HG03196 (cell line): ENCODE measurements around the gene VWDE.
"Not testable (repeated sequence)": the region's sequence is repeated elsewhere in the genome, so short reads cannot be mapped to it uniquely, and the experiment has no call there.

Experiments used
- ATAC-seq: cut with Tn5 transposase; IDR thresholded peaks from one replicate; pipeline ENCODE4 v1.9.1; 2021; ENCODE audit not compliant: unreplicated experiment

VWDE gene

DNA sequence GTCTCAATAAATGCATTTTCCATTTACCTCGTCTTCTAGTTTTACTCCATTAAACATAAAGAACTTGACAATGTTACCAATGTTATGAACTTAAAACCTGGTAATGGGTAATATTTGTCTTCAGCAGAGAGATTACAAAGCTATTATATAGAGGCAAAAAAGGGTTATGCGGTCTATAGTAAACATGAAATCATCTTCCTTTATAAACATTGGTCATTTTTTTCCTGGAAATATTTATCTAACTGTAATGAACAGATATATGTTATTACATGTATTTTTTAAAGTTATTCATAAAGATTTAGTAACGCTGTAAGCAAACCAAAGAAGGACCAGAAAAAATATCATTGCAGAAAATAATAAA lies 1.3 kb downstream of the VWDE start:
- no peak for ATAC-seq

- no peak for ATAC-seq
Observed at GRCh38 chr7:12401538-12402364, 1.9 kb downstream of the VWDE start.

- no peak for ATAC-seq
Observed at GRCh38 chr7:12398186-12398585, 5.5 kb downstream of the VWDE start.

GRCh38 chr7:12397671-12398070 lies 6.0 kb downstream of the VWDE start:
- ATAC-seq, result no peak

DNA sequence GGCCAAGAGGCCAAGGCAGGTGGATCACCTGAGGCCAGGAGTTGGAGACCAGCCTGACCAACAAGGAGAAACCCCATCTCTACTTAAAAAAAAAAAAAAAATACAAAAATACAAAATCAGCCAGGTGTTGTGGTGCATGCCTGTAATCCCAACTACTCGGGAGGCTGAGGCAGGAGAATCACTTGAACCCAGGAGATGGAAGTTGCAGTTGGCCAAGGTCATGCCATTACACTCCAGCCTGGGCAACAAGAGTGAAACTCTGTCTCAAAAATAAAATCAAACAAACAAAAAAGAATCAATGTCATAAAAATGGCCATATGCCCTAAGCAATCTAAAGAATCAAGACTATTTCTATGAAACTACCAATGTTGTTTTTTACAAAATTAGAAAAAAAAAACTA lies 7.0 kb downstream of the VWDE start:
- ATAC-seq, result not testable (repeated sequence)

- ATAC-seq, result no peak
Observed at GRCh38 chr7:12391922-12392615, 11.6 kb downstream of the VWDE start.

DNA sequence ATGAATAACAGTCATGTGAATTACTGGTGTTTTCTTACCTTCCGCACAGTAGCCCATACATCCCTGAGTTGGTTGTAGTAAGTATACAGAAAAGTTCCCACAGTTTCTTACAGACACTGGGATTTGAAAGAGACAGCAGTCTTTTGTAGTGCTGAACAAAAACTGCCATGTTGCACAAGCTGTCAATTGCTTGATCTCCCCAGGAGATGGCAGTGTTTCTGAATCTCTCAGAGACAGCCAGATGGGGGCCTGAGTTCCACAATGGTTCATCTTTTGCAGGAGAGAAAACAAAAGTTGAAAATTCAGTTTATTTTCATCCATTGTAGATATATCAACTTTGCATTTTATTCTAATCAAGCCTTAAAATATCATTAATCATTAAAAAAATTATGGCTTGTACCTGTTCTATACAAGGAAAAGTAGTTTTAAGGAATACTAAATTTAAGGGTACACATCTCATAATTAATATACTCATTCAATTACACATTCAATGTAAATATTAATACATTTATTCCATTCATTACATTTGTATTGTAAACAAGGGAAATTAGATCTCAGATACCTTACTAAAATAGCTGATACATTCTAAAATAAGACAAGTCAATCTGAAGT lies 14.5 kb downstream of the VWDE start:
- ATAC-seq, result peak; percentile 95

DNA sequence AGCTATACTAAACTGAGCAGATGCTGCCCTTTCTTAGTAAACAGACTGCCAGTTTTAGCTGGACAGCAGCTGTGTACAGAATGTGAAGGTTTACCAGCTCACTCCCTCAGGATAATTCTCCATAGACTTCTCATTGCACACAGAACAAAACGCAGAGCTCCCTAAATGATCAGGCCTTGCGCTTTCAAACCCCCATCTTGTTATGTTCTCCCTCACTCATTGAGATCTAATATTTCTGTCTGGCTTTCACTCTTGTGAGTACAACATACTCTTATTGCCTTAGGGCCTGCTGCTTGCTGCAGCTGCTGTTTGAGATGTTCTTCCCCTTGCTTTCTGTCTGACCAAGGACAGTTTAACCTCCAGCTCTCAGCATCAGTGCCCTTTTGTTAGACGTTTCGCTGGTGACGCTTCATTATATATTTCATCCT lies 17.3 kb downstream of the VWDE start:
- no peak for ATAC-seq

DNA sequence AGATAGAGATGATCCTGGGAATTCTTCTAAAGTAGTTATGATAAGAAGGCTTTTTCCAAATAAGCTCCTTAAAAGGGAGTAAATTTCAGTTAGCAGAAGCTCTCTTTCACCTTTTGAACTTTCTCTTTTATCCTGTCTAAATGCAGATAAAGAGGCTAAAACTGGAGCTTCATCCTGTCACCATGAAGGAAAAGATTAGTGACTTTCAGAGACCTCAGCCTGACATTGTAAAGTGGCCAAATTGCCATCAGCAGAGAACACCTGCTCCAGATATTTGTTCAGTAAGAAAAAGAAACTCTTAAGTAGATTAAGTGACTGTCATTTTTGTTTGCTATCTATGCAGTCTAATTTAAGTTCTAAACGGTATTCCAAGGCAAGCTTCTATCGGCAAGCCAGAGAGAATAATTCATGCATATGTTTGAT lies 18.3 kb downstream of the VWDE start:
- ATAC-seq, result no peak

DNA sequence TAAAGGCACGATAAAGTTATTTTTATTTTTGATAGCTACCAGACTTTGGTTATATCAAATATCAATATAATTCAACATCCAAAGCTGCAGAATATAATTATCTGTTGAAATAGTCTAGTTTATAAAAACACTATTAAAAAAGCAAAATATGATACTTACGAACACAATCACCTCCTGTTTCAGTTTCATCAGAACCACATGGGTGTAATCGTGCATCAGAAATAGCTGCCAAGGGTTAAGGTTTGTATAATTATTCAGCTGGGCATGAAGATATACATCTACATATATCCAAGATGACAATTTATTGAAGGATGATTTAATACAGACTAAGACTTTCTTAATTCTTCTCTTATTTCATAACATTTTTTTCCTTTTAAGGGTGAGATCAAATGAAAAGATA lies 20.3 kb downstream of the VWDE start:
- ATAC-seq, result no peak

GRCh38 chr7:12378389-12378788 lies 25.3 kb downstream of the VWDE start:
- no peak for ATAC-seq

GRCh38 chr7:12377406-12377805 lies 26.3 kb downstream of the VWDE start:
- ATAC-seq, result no peak

- ATAC-seq, result no peak
Observed at GRCh38 chr7:12373580-12374263, 29.9 kb downstream of the VWDE start.

- no peak for ATAC-seq
Observed at GRCh38 chr7:12370249-12370648, 33.4 kb downstream of the VWDE start.

GRCh38 chr7:12369756-12370155 lies 33.9 kb downstream of the VWDE start:
- no peak for ATAC-seq

GRCh38 chr7:12369072-12369471 lies 34.6 kb downstream of the VWDE start:
- no peak for ATAC-seq

DNA sequence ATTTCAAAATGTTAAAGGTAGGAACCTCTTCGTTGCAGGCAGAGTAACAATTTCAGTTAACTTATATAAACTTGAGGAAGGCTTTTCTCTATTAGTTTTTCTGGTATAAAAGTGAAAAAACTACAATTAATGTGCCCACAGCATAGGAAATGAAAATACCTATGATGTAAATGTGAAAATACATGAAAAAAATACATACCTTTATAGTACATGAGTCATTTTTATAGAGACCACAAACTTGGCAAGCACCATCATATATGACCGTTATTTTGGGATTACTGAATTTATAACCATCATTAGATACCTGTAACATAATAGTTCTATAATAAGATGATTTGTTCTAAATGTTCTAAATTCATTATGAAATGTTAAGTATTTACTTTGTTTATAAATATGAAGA lies 42.7 kb downstream of the VWDE start:
- no peak for ATAC-seq

DNA sequence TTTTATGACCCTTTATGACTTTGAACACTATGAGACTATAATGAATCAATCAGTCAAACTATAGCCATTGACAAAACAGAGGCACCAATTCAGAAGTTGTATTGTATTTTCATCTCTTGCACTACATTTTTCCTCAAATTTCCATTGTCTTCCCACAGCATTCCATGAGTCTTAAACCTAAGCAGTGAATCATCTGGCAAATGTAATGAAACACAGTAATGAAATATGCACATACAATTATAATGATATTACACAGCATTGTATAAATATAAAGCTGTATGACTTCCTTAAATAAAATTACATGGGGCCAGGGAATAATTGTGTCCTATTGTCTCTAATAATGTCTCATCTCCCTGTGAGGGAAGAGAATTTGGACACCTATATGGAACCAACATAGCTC lies 45.0 kb downstream of the VWDE start:
- no peak for ATAC-seq

DNA sequence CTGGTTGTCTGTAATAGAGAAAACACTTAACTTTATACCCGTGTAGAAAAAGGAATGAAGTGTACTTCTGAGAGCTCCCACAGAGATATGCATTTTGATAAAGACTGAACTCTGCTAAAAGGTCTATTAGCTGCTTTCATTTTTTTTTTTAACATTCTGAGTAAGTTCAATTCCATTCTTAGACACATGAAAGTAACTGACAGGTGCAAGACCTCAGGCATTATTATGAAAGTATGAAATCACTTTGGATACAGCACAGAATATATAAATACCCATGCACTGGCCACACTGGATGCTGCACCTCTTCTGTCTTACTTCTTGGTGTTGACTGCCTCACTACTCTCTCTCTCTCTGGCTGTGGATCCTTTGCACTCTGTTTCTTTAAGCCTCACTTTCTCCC lies 46.2 kb downstream of the VWDE start:
- ATAC-seq, result peak; percentile 60

DNA sequence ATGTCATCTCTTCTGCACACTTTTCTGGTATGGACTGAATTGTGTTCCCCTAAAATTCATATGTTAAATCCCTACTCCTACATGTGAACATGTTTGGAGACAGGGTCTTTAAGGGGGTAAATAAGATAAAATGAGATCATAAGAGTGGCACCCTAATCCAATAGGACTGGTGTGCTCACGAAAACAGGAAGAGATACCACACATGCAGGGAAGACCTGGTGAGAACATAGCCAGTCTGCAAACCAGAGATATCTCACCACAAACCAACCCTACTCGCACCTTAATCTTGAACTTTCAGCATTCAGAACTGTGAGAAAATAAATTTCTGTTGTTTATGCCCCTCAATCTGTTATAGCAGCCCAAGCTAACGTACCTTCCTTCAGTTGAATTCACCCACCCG lies 51.8 kb downstream of the VWDE start:
- ATAC-seq, result no peak

- ATAC-seq, result no peak
Observed at GRCh38 chr7:12350971-12351370, 52.7 kb downstream of the VWDE start.

- ATAC-seq, result no peak
Observed at GRCh38 chr7:12337095-12337494, 66.6 kb downstream of the VWDE start.
